Measurements from ENCODE around the gene GDNF.

DNA sequence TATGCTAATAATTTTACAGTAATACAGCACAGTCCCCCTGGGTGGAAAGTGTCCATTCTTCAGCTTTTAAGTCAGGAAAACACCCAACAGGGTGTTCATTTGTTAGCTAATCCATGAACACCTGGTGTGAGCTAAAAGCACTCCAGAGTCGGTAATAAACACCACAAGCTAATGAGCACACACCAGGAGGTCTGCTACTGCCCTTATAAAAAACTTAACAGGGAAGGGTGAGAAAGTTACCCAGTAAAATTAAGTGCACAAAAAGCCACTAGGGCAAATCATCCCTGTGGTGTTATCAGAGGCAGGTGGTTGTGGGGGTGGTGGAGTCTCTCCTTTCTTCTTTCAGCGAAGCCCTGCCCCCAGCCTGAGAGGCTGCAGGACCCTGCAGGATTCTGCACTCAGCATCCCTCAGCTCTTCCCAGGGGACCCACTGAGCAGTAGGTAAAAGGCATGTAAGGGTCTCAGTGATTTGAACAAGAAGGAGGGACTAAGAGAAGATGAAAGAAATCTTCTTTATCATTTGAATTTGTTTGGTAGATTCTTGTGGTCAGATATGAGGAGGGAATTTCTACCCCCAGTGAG, 14.4 kb downstream of the GDNF start:
- no peak for TF ChIP-seq POLR2AphosphoS5 (IDR thresholded peaks at IDR 0.05; ENCODE audit: low read depth, low read length)
- TF ChIP-seq, protein P1, sequence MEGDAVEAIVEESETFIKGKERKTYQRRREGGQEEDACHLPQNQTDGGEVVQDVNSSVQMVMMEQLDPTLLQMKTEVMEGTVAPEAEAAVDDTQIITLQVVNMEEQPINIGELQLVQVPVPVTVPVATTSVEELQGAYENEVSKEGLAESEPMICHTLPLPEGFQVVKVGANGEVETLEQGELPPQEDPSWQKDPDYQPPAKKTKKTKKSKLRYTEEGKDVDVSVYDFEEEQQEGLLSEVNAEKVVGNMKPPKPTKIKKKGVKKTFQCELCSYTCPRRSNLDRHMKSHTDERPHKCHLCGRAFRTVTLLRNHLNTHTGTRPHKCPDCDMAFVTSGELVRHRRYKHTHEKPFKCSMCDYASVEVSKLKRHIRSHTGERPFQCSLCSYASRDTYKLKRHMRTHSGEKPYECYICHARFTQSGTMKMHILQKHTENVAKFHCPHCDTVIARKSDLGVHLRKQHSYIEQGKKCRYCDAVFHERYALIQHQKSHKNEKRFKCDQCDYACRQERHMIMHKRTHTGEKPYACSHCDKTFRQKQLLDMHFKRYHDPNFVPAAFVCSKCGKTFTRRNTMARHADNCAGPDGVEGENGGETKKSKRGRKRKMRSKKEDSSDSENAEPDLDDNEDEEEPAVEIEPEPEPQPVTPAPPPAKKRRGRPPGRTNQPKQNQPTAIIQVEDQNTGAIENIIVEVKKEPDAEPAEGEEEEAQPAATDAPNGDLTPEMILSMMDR (IDR thresholded peaks at IDR 0.05): no peak

All from Panc1 (cell line).